ENCODE measurements around the gene SHFL. TPM values are rescaled to one million over a fixed set of nuclear protein-coding genes. Genes with fewer than 3 reads are reported as not detected.

The SHFL gene
- total and polyA plus RNA-seq, 2 of the 4 experiments (the other 2 are of a cell fraction): 9.0 to 32.1 TPM

DNA sequence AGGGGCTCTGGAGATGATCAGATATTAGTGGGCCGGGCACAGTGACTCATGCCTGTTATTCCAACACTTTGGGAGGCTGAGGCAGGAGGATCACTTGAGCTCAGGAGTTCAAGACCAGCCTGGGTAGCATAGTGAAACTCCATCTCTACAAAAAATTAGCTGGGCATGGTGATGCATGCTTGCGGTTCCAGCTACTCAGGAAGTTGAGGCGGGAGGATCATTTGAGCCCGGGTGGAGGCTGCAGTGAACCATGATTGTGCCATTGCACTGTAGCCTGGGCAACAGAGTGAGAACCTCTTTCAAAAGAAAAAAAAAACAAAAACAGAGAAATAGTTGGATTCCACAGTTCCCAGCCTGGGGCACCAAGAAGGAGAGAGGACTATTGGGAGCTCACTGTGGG, 17.9 kb upstream of the SHFL start:
- ATAC-seq (ENCODE audit: low read depth) (no peak), DNase-seq (no peak)
- H3K36me3 ChIP-seq (ENCODE audit: control insufficient read depth, insufficient read depth, low read length): no peaks in the 10 kb centered on the region
- no peak overlapping the region for H2AK9ac ChIP-seq (replicated peaks; ENCODE audit: low read depth, low read length, poor library complexity)
- H2AK5ac ChIP-seq (ENCODE audit: low read depth, low read length): no peak overlapping the region
- no peak overlapping the region for H3K56ac ChIP-seq (ENCODE audit: extremely low read depth, insufficient read depth, low read length)
- H2BK20ac ChIP-seq (ENCODE audit: low read depth, low read length): no peak overlapping the region
- no peak overlapping the region for H2BK120ac ChIP-seq (ENCODE audit: low read depth, low read length)
- H4K91ac ChIP-seq (ENCODE audit: insufficient read depth, low read depth, low read length): no peak overlapping the region
- H3K9me3 ChIP-seq (ENCODE audit: control insufficient read depth, insufficient read depth, low read length): 0 out of 2 replicates have a peak, but pooled peaks cover 2% of the 10 kb centered on the region
- H3K9ac ChIP-seq (ENCODE audit: low read depth, low read length): no peak overlapping the region
- H4K20me1 ChIP-seq (ENCODE audit: insufficient read depth, low read length): no peaks in the 10 kb centered on the region
- no TSS peak for BruUV-seq (replicated peaks)
- dilution Hi-C loops (cut with HindIII; ENCODE audit: low sequenced_read_pairs, unreplicated experiment) (no loop called here), in situ Hi-C loops (cut with MboI; ENCODE audit: low sequenced_read_pairs) (loop anchor here (25.0 kb wide), 1 partner anchor 931 kb away; the partner anchor contains the start of genes OR7G3 and ZNF317), intact Hi-C loops (cut with micrococcal nuclease) (no loop called here)
- H2BK5ac ChIP-seq (ENCODE audit: low read depth, low read length, poor library complexity, severe bottlenecking): no peak overlapping the region
- peaks cover 14% of the 10 kb centered on the region; the same call in 1 of the 2 replicates for H3K27me3 ChIP-seq (ENCODE audit: control insufficient read depth, insufficient read depth, low read length)
- no peak overlapping the region for H4K8ac ChIP-seq (ENCODE audit: low read depth in 2 of 2, low read length in 2 of 2)
- H3K4me1 ChIP-seq (ENCODE audit: control insufficient read depth, insufficient read depth, low read length): no peaks in the 10 kb centered on the region
- H3K79me1 ChIP-seq (ENCODE audit: low read depth in 1 of 2, low read length in 2 of 2): no peaks in the 10 kb centered on the region
- H2AFZ ChIP-seq (replicated peaks; ENCODE audit: low read length, poor library complexity): no peak overlapping the region
- no peak overlapping the region for H3K27ac ChIP-seq (ENCODE audit: insufficient read depth, low read length)
- H4K5ac ChIP-seq (ENCODE audit: low read depth, low read length): no peak overlapping the region
- H2BK15ac ChIP-seq (ENCODE audit: low read depth, low read length): no peak overlapping the region
- H3K4me2 ChIP-seq (ENCODE audit: low read depth, low read length): no peak overlapping the region
- no peak overlapping the region for H3K23ac ChIP-seq (ENCODE audit: low read depth, low read length)
- no peak overlapping the region for H3K4me3 ChIP-seq (ENCODE audit: insufficient read depth, low read depth, low read length)
- no peak overlapping the region for H3K4ac ChIP-seq (ENCODE audit: low read depth, low read length)
- TF ChIP-seq MXI1 (IDR thresholded peaks at IDR 0.05; ENCODE audit: borderline replicate concordance, low read depth, low read length): no peak
- no peak for TF ChIP-seq RFX5 (IDR thresholded peaks at IDR 0.05; ENCODE audit: low read depth, low read length)
- no peak for TF ChIP-seq MAZ (IDR thresholded peaks at IDR 0.05; ENCODE audit: borderline replicate concordance, low read depth, low read length)
- TF ChIP-seq FOS (IDR thresholded peaks at IDR 0.05; ENCODE audit: low read depth, low read length): no peak
- no peak for TF ChIP-seq MAFK (IDR thresholded peaks at IDR 0.05; ENCODE audit: low read depth, low read length)
- no peak for TF ChIP-seq SMC3 (IDR thresholded peaks at IDR 0.05; ENCODE audit: low read depth, low read length)
- no peak for TF ChIP-seq CTCF (conservative IDR thresholded peaks at IDR 0.05; ENCODE audit: low read depth, low read length)
- TF ChIP-seq, protein P1, sequence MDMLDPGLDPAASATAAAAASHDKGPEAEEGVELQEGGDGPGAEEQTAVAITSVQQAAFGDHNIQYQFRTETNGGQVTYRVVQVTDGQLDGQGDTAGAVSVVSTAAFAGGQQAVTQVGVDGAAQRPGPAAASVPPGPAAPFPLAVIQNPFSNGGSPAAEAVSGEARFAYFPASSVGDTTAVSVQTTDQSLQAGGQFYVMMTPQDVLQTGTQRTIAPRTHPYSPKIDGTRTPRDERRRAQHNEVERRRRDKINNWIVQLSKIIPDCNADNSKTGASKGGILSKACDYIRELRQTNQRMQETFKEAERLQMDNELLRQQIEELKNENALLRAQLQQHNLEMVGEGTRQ (IDR thresholded peaks at IDR 0.05; ENCODE audit: low read depth, low read length): no peak
- no peak for TF ChIP-seq CHD1 (IDR thresholded peaks at IDR 0.05; ENCODE audit: low read depth, low read length)
- ChIA-PET CTCF (no interaction called here), POLR2A (ENCODE audit: unreplicated experiment) (no interaction called here)
- no peak overlapping the region for H3K18ac ChIP-seq (ENCODE audit: low read depth, low read length)
- H3K9me1 ChIP-seq (ENCODE audit: insufficient read depth, low read length): no peaks in the 10 kb centered on the region
- no peak overlapping the region for H3K14ac ChIP-seq (replicated peaks; ENCODE audit: low read depth, low read length)
- no CpG with 5 or more reads among the region's 4 CpGs for WGBS, 2 experiments (ENCODE audit: extremely low coverage in 2 of 2, insufficient read length in 1 of 2)

All from IMR-90 (cell line).